ENCODE data around the gene EMID1. TPM values are rescaled to one million over a fixed set of nuclear protein-coding genes. Genes with fewer than 3 reads are reported as not detected.

Gene EMID1
- total RNA-seq, 3 donors from 2014 or later: 0.20 to 0.22 TPM; not detected in 1

- Mint-ChIP-seq H3K4me3 (peak overlapping the region; percentile 76), H3K27me3 (ENCODE audit: low read depth) (peaks cover 26% of the 10 kb centered on the region), H3K36me3 (ENCODE audit: insufficient read depth) (no peaks in the 10 kb centered on the region), H3K9me3 (no peaks in the 10 kb centered on the region), H3K4me1 (ENCODE audit: low read depth) (peaks cover 14% of the 10 kb centered on the region)
- ATAC-seq (peak; percentile 49 to 54), DNase-seq (no peak)
These were observed 101.3 kb downstream of the EMID1 start for GRCh38 chr22:29306835-29307595.

GRCh38 chr22:29307596-29308147 lies 102.0 kb downstream of the EMID1 start:
- Mint-ChIP-seq H3K9me3 (no peaks in the 10 kb centered on the region), H3K4me1 (ENCODE audit: low read depth) (peaks cover 14% of the 10 kb centered on the region), H3K36me3 (ENCODE audit: insufficient read depth) (no peaks in the 10 kb centered on the region), H3K27me3 (ENCODE audit: low read depth) (peaks cover 33% of the 10 kb centered on the region), H3K4me3 (peak overlapping the region; percentile 76)
- DNase-seq: no peak
- ATAC-seq: no peak

- DNase-seq (no peak), ATAC-seq (no peak)
- Mint-ChIP-seq H3K9me3 (no peaks in the 10 kb centered on the region), H3K4me3 (no peak overlapping the region), H3K4me1 (ENCODE audit: low read depth) (peaks cover 17% of the 10 kb centered on the region), H3K36me3 (ENCODE audit: insufficient read depth) (no peaks in the 10 kb centered on the region), H3K27me3 (ENCODE audit: low read depth) (peaks cover 39% of the 10 kb centered on the region)
These were observed 102.6 kb downstream of the EMID1 start for GRCh38 chr22:29308148-29308790.

- H3K27me3 Mint-ChIP-seq (ENCODE audit: low read depth): peaks cover 45% of the 10 kb centered on the region
- no peaks in the 10 kb centered on the region for H3K36me3 Mint-ChIP-seq (ENCODE audit: insufficient read depth)
- DNase-seq (no peak), ATAC-seq (no peak)
- no peaks in the 10 kb centered on the region for H3K9me3 Mint-ChIP-seq
- H3K4me1 Mint-ChIP-seq (ENCODE audit: low read depth): peaks cover 19% of the 10 kb centered on the region
- H3K4me3 Mint-ChIP-seq: no peak overlapping the region
These were observed 103.1 kb downstream of the EMID1 start for GRCh38 chr22:29308791-29309262.

Other genes starting within 250 kb of the EMID1 start
- not detected for gene C22orf31, start 144.1 kb upstream of the EMID1 start, total RNA-seq
- gene KREMEN1, start 132.9 kb upstream of the EMID1 start, total RNA-seq: under 1 TPM; 0.03 to 0.33 (median 0.03) TPM
- gene RHBDD3, start 62.1 kb downstream of the EMID1 start, total RNA-seq: 10 to 100 TPM; 52.0 to 61.0 (median 56.8) TPM
- gene EWSR1, start 62.4 kb downstream of the EMID1 start, total RNA-seq: 100 to 1,000 TPM; 458 to 522 (median 474) TPM
- under 1 TPM; 0.37 to 0.90 (median 0.56) TPM for gene GAS2L1, start 100.8 kb downstream of the EMID1 start, total RNA-seq
- gene RASL10A, start 109.8 kb downstream of the EMID1 start, total RNA-seq: under 1 TPM; 0.56 to 0.87 (median 0.79) TPM
- 10 to 100 TPM; 87.0 to 92.2 (median 89.8) TPM for gene AP1B1, start 182.7 kb downstream of the EMID1 start, total RNA-seq
- not detected for gene RFPL1, start 232.7 kb downstream of the EMID1 start, total RNA-seq

Measured in activated T-cell treated with anti-CD3 and anti-CD28 coated beads, Interleukin-2, amount 50 U/mL, for 4 hours (primary cell).